PC-3 (cell line): Measurements from ENCODE around the gene FAM53C.

Source experiments
- EZH2phosphoT487 ChIP-seq: fragments of 300-600 bp; sonication (generic); IDR thresholded peaks from 2 replicates; pipeline ENCODE4 v1.6.1; 2018; ENCODE audit warnings: mild to moderate bottlenecking, antibody characterized with exemption, low read length, borderline replicate concordance
- TF ChIP-seq, protein P1 (sequence below): fragments of 300-600 bp; sonication (generic); conservative IDR thresholded peaks from 2 replicates; pipeline ENCODE4 v1.5.1; 2017; ENCODE audit warnings: antibody characterized with exemption, low read depth, mild to moderate bottlenecking, low read length

DNA sequence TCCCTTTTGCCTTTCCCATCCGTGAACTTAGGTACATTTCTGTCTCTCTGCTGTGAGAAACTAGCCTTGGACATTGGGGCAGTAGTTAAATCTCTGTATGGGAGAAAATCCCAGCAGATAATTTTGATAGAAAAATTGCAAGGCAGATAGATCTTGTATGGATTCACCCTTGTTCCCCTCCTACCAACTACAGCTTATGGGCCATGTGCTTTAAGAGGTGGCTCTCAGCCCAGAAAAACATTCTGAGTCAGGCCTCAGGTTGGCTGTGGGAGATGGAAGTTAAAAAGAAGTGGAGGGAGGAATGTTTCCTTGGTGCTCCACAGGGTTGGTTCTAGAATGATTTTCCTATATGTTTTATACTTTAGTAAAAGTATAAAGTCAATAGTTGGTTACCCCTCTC is 13.0 kb downstream of the FAM53C start:
- TF ChIP-seq EZH2phosphoT487: no peak
- TF ChIP-seq, protein P1, sequence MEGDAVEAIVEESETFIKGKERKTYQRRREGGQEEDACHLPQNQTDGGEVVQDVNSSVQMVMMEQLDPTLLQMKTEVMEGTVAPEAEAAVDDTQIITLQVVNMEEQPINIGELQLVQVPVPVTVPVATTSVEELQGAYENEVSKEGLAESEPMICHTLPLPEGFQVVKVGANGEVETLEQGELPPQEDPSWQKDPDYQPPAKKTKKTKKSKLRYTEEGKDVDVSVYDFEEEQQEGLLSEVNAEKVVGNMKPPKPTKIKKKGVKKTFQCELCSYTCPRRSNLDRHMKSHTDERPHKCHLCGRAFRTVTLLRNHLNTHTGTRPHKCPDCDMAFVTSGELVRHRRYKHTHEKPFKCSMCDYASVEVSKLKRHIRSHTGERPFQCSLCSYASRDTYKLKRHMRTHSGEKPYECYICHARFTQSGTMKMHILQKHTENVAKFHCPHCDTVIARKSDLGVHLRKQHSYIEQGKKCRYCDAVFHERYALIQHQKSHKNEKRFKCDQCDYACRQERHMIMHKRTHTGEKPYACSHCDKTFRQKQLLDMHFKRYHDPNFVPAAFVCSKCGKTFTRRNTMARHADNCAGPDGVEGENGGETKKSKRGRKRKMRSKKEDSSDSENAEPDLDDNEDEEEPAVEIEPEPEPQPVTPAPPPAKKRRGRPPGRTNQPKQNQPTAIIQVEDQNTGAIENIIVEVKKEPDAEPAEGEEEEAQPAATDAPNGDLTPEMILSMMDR: no peak
